ENCODE data around the gene SLC4A1AP. TPM values are rescaled to one million over a fixed set of nuclear protein-coding genes. Genes with fewer than 3 reads are reported as not detected.

SLC4A1AP gene
- total and polyA plus RNA-seq, 9 of the 15 experiments (the other 6 are each of a cell fraction or from before 2014, with no cell fraction given): 8.1 to 40.5 (median 35.3) TPM

GRCh38 chr2:27680571-27680970 is 16.9 kb downstream of the SLC4A1AP start:
- H3K9ac ChIP-seq (ENCODE audit: insufficient read depth in 1 of 2, low read depth in 2 of 2, low read length in 2 of 2): no peak overlapping the region
- FAIRE-seq: no peak
- in situ Hi-C loops (cut with MboI): no loop called here
- no peak overlapping the region for H2AFZ ChIP-seq (ENCODE audit: low read depth, low read length)
- no peak overlapping the region for H3K4me2 ChIP-seq (ENCODE audit: insufficient read depth, low read length)
- ChIA-PET POLR2A (interaction anchor here (1.3 to 1.4 kb wide), 2 partner anchors 13 to 17 kb away, joined by 3 to 5 read pairs; partner anchors contain the start of genes SLC4A1AP and SUPT7L), CTCF (ENCODE audit: low intra/inter-chr PET ratio) (interaction anchor here (1.5 kb wide), 1 partner anchor 272 kb away, joined by 5 read pairs; no protein-coding TSS in a partner anchor)
- no peak for DNase-seq (ENCODE audit: extremely low read depth in 1 of 4, low spot score in 3 of 4)
- TF ChIP-seq ZNF512 (tag; IDR thresholded peaks at IDR 0.05): 0 out of 2 replicates have a peak, but pooled peaks have one; percentile 44
- no peak for TF ChIP-seq MXD1 (CRISPR knock-in tag; IDR thresholded peaks at IDR 0.05; ENCODE audit: borderline replicate concordance, poor library complexity, severe bottlenecking)
- TF ChIP-seq FOXP4 (CRISPR knock-in tag; IDR thresholded peaks at IDR 0.05; ENCODE audit: borderline replicate concordance): peak; percentile 55; the same call in 1 of the 2 replicates
- TF ChIP-seq MEIS2 (IDR thresholded peaks at IDR 0.05; ENCODE audit: partially characterized antibody): no peak
- peak; percentile 92; the same call in 1 of the 2 replicates for TF ChIP-seq FOXP1 (CRISPR knock-in tag; IDR thresholded peaks at IDR 0.05)
- no peak for TF ChIP-seq MEF2D (tag; conservative IDR thresholded peaks at IDR 0.05; ENCODE audit: low read depth)
- peak; percentile 85 for TF ChIP-seq ZNF121 (CRISPR knock-in tag; conservative IDR thresholded peaks at IDR 0.05)
- no peak for TF ChIP-seq STAG1 (CRISPR knock-in tag; IDR thresholded peaks at IDR 0.05; ENCODE audit: borderline replicate concordance)
- TF ChIP-seq L3MBTL2 (IDR thresholded peaks at IDR 0.05): no peak
- TF ChIP-seq SP1 (CRISPR knock-in tag; IDR thresholded peaks at IDR 0.05): no peak
- TF ChIP-seq LEF1 (IDR thresholded peaks at IDR 0.05): no peak
- peak; percentile 11 for TF ChIP-seq RBM25 (IDR thresholded peaks at IDR 0.05; ENCODE audit: low read depth, low read length, severe bottlenecking)
- intact Hi-C loops (cut with micrococcal nuclease): loop anchor here (5.0 kb wide), 1 partner anchor 378 kb away; no protein-coding TSS in a partner anchor
- H3K9me3 ChIP-seq (replicated peaks; ENCODE audit: control insufficient read depth, insufficient read depth, low read depth, low read length): no peaks in the 10 kb centered on the region
- H3K4me3 ChIP-seq: no peak overlapping the region
- peaks cover 0 to 2% of the 10 kb centered on the region in 2 experiments; a peak in 1 of 5 replicates for H3K4me1 ChIP-seq (replicated peaks in 1 of 2; ENCODE audit: control insufficient read depth in 2 of 2, insufficient read depth in 2 of 2, low read length in 2 of 2)
- WGBS (ENCODE audit: insufficient coverage, low coverage, missing lambda C conversion rate): 25% methylated on average over 2 of the region's 2 CpGs
- H3K79me2 ChIP-seq (ENCODE audit: control insufficient read depth, insufficient read depth, low read length): no peaks in the 10 kb centered on the region
- BruUV-seq (replicated peaks): no TSS peak
- peaks cover 65% of the 10 kb centered on the region for H3K36me3 ChIP-seq (ENCODE audit: control insufficient read depth, insufficient read depth, low read length)
- no peak for ATAC-seq
- H4K20me1 ChIP-seq (replicated peaks; ENCODE audit: control insufficient read depth, insufficient read depth, low read length): no peaks in the 10 kb centered on the region
- H3K27me3 ChIP-seq (ENCODE audit: control insufficient read depth in 2 of 2, insufficient read depth in 2 of 2, low read length in 2 of 2): no peaks in the 10 kb centered on the region
- H3K27ac ChIP-seq (ENCODE audit: extremely low read depth, low read depth, low read length): no peak overlapping the region
- no peaks in the 10 kb centered on the region for H3K9me1 ChIP-seq (ENCODE audit: control insufficient read depth, insufficient read depth, low read length)
